Jurkat, Clone E6-1 (cell line): ENCODE data around the gene BCL6B.

Source experiments
- DNase-seq: peaks from one replicate; pipeline ENCODE4 v3.0.0-alpha.2; 2011; ENCODE audit warnings: low read depth, low spot score
- H3K4me3 ChIP-seq: 2 replicates; pipeline ENCODE4 v1.5.1; 2011; ENCODE audit warnings: mild to moderate bottlenecking, low read length, control low read depth, moderate library complexity

The BCL6B gene

DNA sequence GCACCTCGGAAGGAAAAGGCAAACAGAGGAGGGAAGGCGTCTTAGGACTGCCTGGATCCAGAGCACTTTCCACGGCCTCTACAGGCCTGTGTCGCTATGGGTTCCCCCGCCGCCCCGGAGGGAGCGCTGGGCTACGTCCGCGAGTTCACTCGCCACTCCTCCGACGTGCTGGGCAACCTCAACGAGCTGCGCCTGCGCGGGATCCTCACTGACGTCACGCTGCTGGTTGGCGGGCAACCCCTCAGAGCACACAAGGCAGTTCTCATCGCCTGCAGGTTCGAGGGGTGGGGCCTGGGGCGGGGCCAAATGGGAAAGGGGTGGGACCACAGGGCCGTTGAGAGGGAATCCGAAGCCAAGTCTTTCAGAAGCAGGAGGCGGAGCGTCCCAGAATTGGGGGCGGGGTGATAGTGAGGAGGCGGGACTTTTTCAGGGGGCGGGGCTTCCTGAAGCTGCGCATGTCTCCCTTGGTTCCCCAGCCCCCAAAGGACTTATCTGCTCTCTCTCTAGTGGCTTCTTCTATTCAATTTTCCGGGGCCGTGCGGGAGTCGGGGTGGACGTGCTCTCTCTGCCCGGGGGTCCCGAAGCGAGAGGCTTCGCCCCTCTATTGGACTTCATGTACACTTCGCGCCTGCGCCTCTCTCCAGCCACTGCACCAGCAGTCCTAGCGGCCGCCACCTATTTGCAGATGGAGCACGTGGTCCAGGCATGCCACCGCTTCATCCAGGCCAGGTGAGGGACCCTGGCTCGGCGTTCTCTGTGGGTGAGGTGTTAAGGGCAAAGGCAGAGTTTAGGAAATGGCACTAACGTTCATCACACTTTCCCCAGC is 939 bp downstream of the BCL6B start:
- DNase-seq: no peak
- no peak overlapping the region for H3K4me3 ChIP-seq

GRCh38 chr17:7024402-7024785 is 1.5 kb downstream of the BCL6B start:
- DNase-seq: no peak
- H3K4me3 ChIP-seq: no peak overlapping the region

DNA sequence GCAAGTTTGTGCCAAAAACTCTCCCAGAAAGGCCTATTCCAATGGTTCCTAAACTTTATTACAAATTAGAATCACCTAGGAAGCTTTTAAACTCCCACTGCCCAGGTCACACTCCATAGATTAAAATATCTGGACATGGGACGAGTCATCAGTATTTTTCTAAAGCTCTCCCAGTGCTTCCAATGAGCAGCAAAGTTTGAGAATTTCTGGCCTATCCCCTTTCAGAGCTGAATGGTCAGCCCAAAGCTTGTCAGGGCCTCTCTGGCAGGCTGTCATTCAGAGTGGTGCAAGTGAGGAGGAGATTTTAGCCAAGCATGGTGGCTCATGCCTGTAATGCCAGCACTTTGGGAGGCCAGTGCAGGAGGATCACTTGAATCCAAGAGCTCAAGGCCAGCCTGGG is 2.4 kb downstream of the BCL6B start:
- H3K4me3 ChIP-seq: no peak overlapping the region
- DNase-seq: no peak

GRCh38 chr17:7026471-7027115 is 3.7 kb downstream of the BCL6B start:
- no peak for DNase-seq
- H3K4me3 ChIP-seq: no peak overlapping the region

DNA sequence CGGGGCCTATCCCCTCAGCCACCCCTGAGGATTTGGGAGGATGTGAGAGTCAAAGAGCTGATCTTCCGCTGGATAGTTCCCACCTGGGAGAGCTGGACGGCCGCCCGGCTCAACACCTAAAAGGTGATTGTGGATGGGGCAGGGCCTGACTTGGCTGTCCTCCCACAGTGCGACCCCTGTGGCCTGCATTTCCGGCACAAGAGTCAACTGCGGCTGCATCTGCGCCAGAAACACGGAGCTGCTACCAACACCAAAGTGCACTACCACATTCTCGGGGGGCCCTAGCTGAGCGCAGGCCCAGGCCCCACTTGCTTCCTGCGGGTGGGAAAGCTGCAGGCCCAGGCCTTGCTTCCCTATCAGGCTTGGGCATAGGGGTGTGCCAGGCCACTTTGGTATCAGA is 4.5 kb downstream of the BCL6B start:
- DNase-seq: no peak

DNA sequence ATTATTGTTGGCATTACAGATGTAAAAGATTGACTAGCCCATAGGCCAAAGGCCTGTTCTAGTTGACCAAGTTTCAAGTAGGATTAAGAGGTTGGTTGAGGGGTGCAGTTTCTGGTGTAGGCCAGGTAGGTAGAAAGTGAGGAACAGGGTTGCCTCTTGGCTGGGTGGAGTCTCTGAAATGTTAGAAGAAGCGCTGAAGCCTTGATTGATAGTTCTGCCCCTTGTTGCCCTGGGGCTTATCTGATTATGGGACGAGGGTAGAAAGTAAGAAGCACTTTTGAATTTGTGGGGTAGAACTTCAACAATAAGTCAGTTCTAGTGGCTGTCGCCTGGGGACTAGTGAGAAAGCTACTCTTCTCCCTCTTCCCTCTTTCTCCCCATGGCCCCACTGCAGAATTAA is 6.2 kb downstream of the BCL6B start:
- no peak for DNase-seq
- H3K4me3 ChIP-seq: no peak overlapping the region

More for the DNA sequence above, 4.5 kb downstream of the BCL6B start:
- no peak overlapping the region for H3K4me3 ChIP-seq

DNA sequence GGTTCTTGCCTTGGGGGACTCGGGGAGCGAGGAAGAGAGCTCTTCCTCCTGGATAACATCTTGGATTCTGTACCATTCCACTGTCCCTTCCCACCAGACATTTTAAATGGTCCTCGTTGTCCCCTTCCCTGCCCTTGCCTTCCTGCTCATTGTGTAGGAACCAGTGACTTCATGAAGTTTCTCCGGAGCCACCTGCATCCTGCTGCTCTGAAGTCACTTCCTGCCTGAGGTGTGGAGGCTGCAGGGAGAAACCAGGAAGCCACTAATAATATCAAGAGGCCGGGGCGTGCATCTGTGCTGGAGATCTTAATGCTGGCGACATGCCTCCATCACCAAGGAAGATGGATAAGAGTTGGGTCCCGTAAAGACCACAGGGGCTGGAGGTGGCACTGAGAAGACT is 6.8 kb downstream of the BCL6B start:
- peak; percentile 79 for DNase-seq
- peak overlapping the region; percentile 42 for H3K4me3 ChIP-seq

GRCh38 chr17:7034955-7035590 is 12.2 kb downstream of the BCL6B start:
- DNase-seq: peak; percentile 70
- peak overlapping the region; percentile 87 for H3K4me3 ChIP-seq

DNA sequence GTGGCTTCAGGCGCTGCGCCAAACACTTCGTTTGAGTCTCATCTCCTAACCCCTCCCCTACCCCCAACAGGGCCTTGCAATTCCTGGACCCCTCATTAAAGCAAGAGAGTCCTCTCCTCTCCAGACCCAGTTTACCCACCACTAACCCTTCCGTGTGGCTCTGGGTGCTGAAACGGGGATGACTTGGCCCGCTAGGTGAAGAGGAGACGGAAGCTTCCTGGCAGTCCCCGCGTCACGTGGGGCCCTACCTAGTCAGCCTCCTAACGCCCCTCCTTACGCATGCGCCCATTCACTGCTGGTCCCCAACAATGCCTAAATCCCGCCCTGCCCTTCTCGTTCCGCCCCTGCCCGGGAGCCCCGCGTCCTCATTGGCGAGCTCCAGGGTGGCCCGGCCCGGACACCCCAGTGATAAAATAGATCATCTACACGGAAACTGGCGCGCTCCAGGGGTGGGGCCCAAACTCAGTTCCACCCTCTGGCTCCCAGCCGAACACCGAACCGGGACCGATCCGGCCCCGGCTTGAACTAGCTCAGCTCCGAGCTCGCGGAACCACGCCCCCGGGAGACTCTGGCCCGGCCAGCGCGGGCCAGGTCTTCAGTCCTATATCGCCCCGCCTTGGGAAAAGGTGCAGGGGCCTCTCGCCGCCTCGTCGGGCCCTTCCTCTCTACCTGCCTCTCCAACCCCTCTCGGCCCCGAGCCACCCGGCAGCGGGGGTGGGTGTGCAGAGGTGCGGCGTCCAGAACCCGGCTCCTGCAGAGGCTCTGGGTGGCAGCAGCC is 12.9 kb downstream of the BCL6B start, which contains the start of gene SLC16A13:
TSS of gene SLC16A13 (plus strand) at position 425 of the 778 bp plus-strand sequence. CDS start 368 bp downstream, outside the sequence.
- DNase-seq: peak; percentile 97
- H3K4me3 ChIP-seq: peak within 1 kb of the TSS; percentile 87

- DNase-seq: no peak
- H3K4me3 ChIP-seq: no peak overlapping the region
These were observed 15.4 kb downstream of the BCL6B start for GRCh38 chr17:7038025-7038862.

- H3K4me3 ChIP-seq: no peak overlapping the region
- no peak for DNase-seq
These were observed 17.0 kb downstream of the BCL6B start for GRCh38 chr17:7039832-7040231.

DNA sequence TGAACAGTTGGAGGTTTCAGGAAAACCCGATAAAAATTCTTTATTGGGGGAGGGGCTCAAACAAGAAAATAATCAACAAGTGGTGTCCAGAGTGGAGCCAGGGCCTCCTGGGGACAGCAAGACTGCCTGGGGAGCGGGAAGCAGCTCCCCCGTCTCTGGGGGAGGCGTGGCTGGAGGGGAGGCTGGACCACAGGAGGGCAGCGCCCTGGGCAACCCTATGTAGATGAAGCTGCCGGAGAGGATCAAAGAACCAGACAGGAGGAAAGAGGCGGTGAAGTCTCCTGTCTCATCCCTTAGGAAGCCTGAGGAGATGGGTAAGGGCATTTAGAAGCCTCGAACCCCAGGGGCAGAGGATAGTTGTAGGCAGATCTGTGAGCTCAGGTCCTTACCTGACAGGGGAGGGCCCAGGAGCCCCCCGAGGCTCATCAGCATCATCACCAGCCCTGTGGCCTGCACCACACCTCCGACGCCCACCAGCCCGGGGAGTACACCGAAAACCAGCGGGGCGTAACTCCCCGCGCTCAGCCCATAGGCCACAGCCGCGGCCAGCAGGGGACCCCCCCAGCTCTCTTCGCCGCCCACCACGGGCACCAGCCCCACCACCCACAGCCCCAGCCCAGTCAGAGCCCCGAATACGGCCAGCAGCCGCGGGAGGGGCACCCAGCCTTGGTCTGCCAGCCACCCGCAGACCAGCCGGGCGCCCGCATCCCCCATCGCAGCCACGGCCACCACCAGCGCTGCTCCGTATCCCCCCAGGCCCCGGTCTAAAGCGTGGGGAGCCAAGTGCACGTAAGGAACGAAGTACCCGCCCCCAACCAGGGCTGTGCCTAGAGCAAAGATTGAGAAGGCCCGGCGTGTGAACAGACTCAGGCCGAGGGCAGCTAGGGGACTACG is 19.0 kb downstream of the BCL6B start:
- no peak overlapping the region for H3K4me3 ChIP-seq

DNA sequence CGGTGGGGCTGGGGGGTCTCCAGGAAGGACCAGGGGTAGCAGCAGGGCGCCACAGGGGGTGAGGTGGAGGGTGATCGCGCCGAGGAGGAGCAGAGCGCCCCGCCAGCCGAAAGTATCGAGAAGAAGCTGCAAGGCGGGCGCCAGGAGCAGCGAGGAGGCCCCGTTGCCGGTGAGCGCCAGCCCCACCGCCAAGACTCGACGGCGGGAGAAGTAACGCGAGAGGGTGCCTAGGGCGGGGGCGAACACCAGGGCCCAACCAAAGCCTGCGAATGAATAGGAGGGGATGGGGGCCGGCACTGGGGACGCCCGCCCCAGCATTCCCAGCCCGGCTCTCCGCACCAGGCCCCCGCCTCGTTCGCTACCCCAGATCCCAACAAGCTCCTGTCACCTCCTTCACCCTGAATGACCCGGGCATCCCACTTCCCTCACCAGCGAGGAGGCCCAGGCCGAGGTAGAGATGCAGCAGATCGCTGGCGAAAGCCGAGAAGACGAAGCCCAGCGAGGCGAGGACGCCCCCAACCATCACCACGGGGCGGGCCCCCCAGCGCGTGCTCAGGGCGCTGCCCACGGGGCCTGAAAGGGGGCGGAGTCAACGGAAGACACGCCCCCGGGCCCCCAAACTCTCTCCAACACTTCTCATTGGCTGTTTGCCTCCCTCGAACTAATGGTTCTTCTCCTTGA is 19.8 kb downstream of the BCL6B start:
- DNase-seq: no peak
- no peak overlapping the region for H3K4me3 ChIP-seq

More for the DNA sequence above, 19.0 kb downstream of the BCL6B start:
- DNase-seq: no peak

DNA sequence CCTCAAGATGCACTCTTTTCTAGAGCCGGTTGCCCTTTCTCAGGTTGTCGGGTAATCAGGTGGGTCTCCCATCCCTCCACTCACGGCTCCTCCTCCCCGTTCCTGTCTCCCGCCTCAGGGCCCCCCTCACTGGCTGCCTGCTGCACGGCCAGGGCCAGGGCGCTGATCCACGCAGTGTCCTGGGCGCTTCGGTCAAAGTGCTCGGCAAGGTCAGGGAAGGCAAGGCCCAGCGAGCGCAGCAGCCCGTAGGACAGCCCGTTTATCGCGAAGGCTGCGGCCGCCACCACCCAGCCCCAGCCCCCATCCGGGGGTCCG is 20.3 kb downstream of the BCL6B start:
- H3K4me3 ChIP-seq: no peak overlapping the region
- no peak for DNase-seq

DNA sequence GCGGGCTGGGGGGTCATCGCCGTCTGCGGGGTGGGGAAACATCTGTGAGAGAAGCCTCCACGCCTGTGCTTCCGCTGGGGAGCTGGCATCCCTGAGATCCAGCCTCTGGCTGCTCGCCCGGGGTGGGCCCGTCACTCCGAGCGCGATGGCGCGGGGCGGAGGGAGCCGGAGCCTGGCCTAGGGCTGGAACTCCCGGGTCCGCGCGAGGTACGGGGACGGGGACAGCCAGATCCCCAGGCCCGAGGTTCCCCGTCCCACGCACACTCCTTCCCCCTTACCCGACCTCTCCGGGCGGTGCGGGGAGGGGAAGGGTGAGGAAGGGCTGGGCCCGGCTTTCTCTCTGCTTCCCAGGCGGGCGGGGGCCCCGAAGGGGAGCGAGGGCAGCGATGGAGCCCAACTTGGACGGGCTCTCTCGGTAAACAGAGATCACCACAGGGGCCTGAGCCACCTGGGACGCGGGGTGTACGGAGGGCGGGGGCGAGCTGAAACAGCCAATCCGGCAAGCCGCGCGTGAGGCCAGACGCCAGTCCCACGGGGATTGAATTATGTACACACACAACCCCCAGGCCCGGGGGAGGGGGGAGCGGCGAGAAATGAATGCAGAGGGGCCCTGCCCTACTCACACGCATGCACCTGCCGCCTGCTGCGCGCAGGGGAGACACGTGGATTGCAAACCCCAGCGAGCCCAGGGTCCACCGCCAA is 20.8 kb downstream of the BCL6B start, which contains the start of gene SLC16A11:
TSS of gene SLC16A11 (minus strand) at position 596 of the 702 bp plus-strand sequence. CDS start at position 17, 579 bp downstream.
- DNase-seq: no peak
- no peak within 1 kb of the TSS for H3K4me3 ChIP-seq

- peak overlapping the region; percentile 66 for H3K4me3 ChIP-seq
- peak; percentile 79 for DNase-seq
These were observed 22.8 kb downstream of the BCL6B start for GRCh38 chr17:7045492-7046126.
